Stomach smooth muscle (tissue), 2 donors: ENCODE measurements around the gene MEI4.
"Not testable (repeated sequence)": the region's sequence is repeated elsewhere in the genome, so short reads cannot be mapped to it uniquely, and the experiment has no call there.

Source experiments
- H3K27ac ChIP-seq: one replicate; pipeline ENCODE4 v1.7.0; 2013; ENCODE audit warnings: mild to moderate bottlenecking, low read length, inconsistent platforms
- H3K27me3 ChIP-seq, 2 donors: one replicate each; pipeline ENCODE4 v1.7.0; 2013; ENCODE audit warnings: low read length in 2 of 2; ENCODE audit not compliant: insufficient read depth in 2 of 2, control insufficient read depth in 1 of 2
- H3K36me3 ChIP-seq, 2 donors: one replicate each; pipeline ENCODE4 v1.7.0; 2013; ENCODE audit warnings: low read length in 2 of 2; ENCODE audit not compliant: control insufficient read depth in 2 of 2, insufficient read depth in 2 of 2
- H3K4me1 ChIP-seq: one replicate; pipeline ENCODE4 v1.7.0; 2013; ENCODE audit warnings: low read length; ENCODE audit not compliant: control insufficient read depth, insufficient read depth
- H3K4me3 ChIP-seq, 2 donors: one replicate each; pipeline ENCODE4 v1.7.0; 2013; ENCODE audit warnings: low read length in 2 of 2
- H3K9ac ChIP-seq, 2 donors: one replicate each; pipeline ENCODE4 v1.7.0; 2013; ENCODE audit warnings: low read length in 2 of 2, mild to moderate bottlenecking in 1 of 2
- H3K9me3 ChIP-seq, 2 donors: one replicate each; pipeline ENCODE4 v1.7.0; 2013; ENCODE audit warnings: low read length in 2 of 2; ENCODE audit not compliant: control insufficient read depth in 2 of 2
- donor health status: healthy.
- donor health status: Pancreatic carcinoma.

The MEI4 gene

GRCh38 chr6:77674211-77674610 is 21.4 kb downstream of the MEI4 start:
- Histone ChIP-seq H3K4me3 (no peak overlapping the region), H3K9ac (no peak overlapping the region), H3K27ac (no peak overlapping the region), H3K36me3 (no peaks in the 10 kb centered on the region), H3K27me3 (no peaks in the 10 kb centered on the region), H3K9me3 (no peaks in the 10 kb centered on the region), H3K4me1 (no peaks in the 10 kb centered on the region)

DNA sequence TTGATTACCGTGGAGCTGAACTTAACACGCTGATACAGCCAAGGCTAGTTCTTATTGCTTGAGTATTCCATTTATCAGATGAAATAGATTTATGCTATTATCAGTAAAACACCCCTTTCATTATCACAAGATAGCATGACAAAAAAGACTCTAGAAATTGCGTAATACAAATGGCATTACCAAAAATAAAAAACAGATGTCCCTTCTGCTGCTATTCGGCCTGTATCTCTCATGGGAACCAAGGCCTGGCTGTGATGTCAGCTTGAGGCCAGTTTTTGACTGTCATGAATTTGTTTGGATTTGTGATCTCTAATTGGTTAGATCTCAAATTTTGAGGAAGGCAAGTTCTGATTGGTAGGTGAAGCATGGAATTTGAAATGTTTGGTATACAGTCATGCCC is 25.2 kb downstream of the MEI4 start:
- Histone ChIP-seq H3K36me3 (no peaks in the 10 kb centered on the region), H3K27ac (no peak overlapping the region)

DNA sequence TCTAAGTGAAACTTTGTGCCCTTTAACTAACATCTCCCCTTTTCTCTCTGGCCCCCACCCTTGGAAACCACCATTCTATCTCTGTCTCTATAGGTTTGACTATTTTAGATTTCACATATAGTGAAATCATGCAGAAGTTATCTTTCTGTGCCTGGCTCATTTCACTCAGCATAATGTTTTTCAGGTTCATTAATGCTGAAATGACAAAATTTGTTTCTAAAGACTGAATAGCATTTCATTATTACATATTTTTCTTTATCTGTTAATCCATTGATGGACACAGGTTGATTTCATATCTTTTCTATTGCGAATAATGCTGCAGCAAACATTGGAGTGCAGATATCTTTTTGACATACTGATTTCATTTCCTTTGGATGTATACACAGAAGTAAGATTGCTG is 30.7 kb downstream of the MEI4 start:
- Histone ChIP-seq H3K27ac (no peak overlapping the region), H3K4me3 (no peak overlapping the region), H3K9ac (no peak overlapping the region), H3K4me1 (no peaks in the 10 kb centered on the region), H3K9me3 (no peaks in the 10 kb centered on the region), H3K36me3 (no peaks in the 10 kb centered on the region), H3K27me3 (no peaks in the 10 kb centered on the region)

More for the DNA sequence above, 25.2 kb downstream of the MEI4 start:
- Histone ChIP-seq H3K9me3 (no peaks in the 10 kb centered on the region), H3K4me3 (no peak overlapping the region), H3K9ac (no peak overlapping the region), H3K4me1 (no peaks in the 10 kb centered on the region), H3K27me3 (no peaks in the 10 kb centered on the region)

DNA sequence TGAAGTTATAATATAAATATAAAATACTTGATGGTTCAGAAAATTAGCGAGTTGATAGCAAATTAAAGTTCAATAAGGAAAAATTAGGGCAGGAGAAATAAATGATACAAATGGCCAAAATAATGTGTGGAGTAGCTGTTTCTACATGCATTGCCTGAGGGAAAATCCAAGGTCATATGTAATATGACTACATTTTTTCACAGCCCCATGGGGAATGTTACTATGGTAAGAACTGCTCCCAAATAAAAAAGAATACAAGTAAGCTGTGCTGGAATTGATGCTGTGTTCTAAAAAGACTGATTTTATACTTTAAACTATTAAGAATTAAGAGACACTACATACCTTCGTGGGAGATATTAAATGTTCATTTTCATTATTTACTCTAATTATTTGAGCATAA is 34.1 kb downstream of the MEI4 start:
- no peaks in the 10 kb centered on the region for H3K36me3 ChIP-seq
- H3K9me3 ChIP-seq, result no peaks in the 10 kb centered on the region
- H3K4me1 ChIP-seq, result no peaks in the 10 kb centered on the region
- H3K27me3 ChIP-seq, result no peaks in the 10 kb centered on the region
- no peak overlapping the region for H3K27ac ChIP-seq
- H3K4me3 ChIP-seq, result no peak overlapping the region
- no peak overlapping the region for H3K9ac ChIP-seq

- no peak overlapping the region for H3K4me3 ChIP-seq
- H3K9me3 ChIP-seq, result no peaks in the 10 kb centered on the region
- no peak overlapping the region for H3K27ac ChIP-seq
These were observed 35.8 kb downstream of the MEI4 start for GRCh38 chr6:77688649-77689048.

GRCh38 chr6:77700095-77700494 is 47.3 kb downstream of the MEI4 start:
- H3K9ac ChIP-seq, H3K9me3 ChIP-seq, H3K4me1 ChIP-seq, H3K27me3 ChIP-seq, H3K36me3 ChIP-seq, H3K4me3 ChIP-seq, H3K27ac ChIP-seq: not testable (repeated sequence)

More at GRCh38 chr6:77688649-77689048, 35.8 kb downstream of the MEI4 start:
- Histone ChIP-seq H3K36me3 (no peaks in the 10 kb centered on the region), H3K4me1 (no peaks in the 10 kb centered on the region), H3K27me3 (no peaks in the 10 kb centered on the region), H3K9ac (no peak overlapping the region)

DNA sequence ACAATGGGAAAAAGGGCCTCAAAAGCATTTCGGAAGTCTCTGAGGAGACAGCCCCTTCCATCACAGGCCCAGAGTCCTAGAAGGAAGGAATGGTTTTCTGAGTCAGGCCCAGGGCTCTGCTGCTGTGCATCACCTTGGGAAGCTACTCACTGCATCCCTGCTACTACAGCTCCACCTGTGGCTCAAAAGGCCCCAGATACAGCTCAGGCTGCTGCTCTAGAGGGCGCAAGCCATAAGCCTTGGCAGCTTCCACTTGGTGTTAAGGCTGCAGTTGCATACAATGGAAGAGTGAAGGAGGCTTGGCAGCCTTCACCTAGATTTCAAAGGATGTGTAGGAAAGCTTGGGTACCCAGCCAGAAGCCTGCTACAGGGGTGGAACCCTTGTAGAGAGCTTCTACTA is 54.8 kb downstream of the MEI4 start:
- no peaks in the 10 kb centered on the region for H3K27me3 ChIP-seq
- H3K4me3 ChIP-seq, result no peak overlapping the region
- no peaks in the 10 kb centered on the region for H3K4me1 ChIP-seq
- H3K9me3 ChIP-seq, result peaks cover 2 to 6% of the 10 kb centered on the region in 2 donors
- H3K27ac ChIP-seq, result no peak overlapping the region
- no peaks in the 10 kb centered on the region for H3K36me3 ChIP-seq
- no peak overlapping the region for H3K9ac ChIP-seq

GRCh38 chr6:77715588-77715987 is 62.7 kb downstream of the MEI4 start:
- Histone ChIP-seq H3K9me3 (no peaks in the 10 kb centered on the region), H3K4me3 (no peak overlapping the region), H3K4me1 (no peaks in the 10 kb centered on the region), H3K36me3 (no peaks in the 10 kb centered on the region), H3K27me3 (no peaks in the 10 kb centered on the region), H3K9ac (no peak overlapping the region), H3K27ac (no peak overlapping the region)

GRCh38 chr6:77716311-77716710 is 63.5 kb downstream of the MEI4 start:
- no peaks in the 10 kb centered on the region for H3K4me1 ChIP-seq
- H3K4me3 ChIP-seq, result no peak overlapping the region
- no peak overlapping the region for H3K9ac ChIP-seq
- H3K9me3 ChIP-seq, result no peaks in the 10 kb centered on the region
- H3K36me3 ChIP-seq, result no peaks in the 10 kb centered on the region
- no peak overlapping the region for H3K27ac ChIP-seq
- no peaks in the 10 kb centered on the region for H3K27me3 ChIP-seq

DNA sequence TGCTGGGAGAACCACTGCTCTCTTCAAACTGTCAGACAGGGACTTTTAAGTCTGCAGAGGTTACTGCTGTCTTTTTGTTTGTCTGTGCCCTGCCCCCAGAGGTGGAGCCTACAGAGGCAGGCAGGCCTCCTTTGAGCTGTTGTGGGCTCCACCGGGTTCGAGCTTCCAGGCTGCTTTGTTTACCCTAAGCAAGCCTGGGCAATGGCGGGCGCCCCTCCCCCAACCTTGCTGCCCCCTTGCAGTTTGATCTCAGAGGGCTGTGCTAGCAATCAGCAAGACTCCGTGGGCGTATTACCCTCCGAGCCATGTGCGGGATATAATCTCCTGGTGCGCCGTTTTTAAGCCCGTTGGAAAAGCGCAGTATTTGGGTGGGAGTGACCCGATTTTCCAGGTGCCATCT is 83.2 kb downstream of the MEI4 start:
- H3K36me3 ChIP-seq, H3K4me1 ChIP-seq, H3K9ac ChIP-seq, H3K27me3 ChIP-seq, H3K4me3 ChIP-seq, H3K9me3 ChIP-seq, H3K27ac ChIP-seq: not testable (repeated sequence)

- H3K4me1 ChIP-seq, result no peaks in the 10 kb centered on the region
- no peaks in the 10 kb centered on the region for H3K27me3 ChIP-seq
- no peak overlapping the region for H3K4me3 ChIP-seq
- no peaks in the 10 kb centered on the region for H3K36me3 ChIP-seq
- no peak overlapping the region for H3K9ac ChIP-seq
- H3K27ac ChIP-seq, result no peak overlapping the region
- H3K9me3 ChIP-seq, result no peaks in the 10 kb centered on the region
These were observed 87.5 kb downstream of the MEI4 start for GRCh38 chr6:77740380-77740779.

GRCh38 chr6:77752156-77752555 is 99.3 kb downstream of the MEI4 start:
- H3K9ac ChIP-seq, H3K4me1 ChIP-seq, H3K9me3 ChIP-seq, H3K27me3 ChIP-seq, H3K4me3 ChIP-seq, H3K27ac ChIP-seq, H3K36me3 ChIP-seq: not testable (repeated sequence)
